Measurements from ENCODE around the gene MYPOP. TPM values are rescaled to one million over a fixed set of nuclear protein-coding genes. Genes with fewer than 3 reads are reported as not detected.

Gene MYPOP
- total RNA-seq, 1 experiment from 2014 or later: 9.0 TPM

DNA sequence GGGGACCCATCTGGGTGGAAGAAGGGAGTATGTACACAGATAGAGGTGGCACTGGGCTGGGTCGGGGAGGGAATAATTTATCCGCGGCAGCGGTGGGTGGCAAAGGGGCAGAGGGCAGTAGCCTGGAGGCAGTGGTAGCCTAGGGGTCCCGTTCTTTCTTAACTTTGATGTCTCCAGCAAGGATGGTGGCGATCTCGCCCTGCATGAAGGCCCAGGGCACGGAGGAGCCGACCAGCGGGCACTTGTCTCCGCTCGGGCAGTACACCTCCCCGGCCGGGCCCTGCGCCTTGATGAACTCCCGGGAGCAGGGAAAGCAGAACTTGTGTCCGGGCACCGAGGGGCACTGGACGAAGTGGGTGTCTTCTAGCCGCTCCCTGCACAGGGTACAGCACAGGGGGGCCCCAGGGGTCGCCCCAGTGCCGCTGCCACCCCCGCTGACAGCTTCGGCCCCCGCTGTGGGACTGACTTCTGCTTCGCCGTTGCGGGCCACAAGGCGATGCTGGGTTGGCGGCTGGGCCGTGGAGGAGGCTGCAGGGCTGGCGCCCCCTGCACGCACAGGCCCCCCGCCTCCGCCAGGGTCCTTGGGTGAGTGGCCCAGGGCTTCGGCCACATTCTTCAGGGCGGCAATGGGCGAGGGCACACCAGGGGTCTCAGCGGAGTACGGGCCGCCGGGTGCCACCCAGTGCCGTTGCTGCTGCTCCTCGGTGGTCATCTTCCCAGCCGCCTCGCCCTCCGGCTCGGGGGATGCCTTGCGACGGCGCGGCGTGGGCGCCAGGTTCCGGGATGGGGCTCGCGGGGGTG lies 18.3 kb downstream of the MYPOP start:
- Mint-ChIP-seq H3K27ac (no peak overlapping the region), H3K27me3 (ENCODE audit: low read depth) (peaks cover 4% of the 10 kb centered on the region; the same call in 1 of the 2 replicates), H3K36me3 (ENCODE audit: insufficient read depth in 1 of 3, low read depth in 3 of 3) (peaks cover 2 to 5% (median 4%) of the 10 kb centered on the region in 3 experiments; a peak in 3 of 7 replicates), H3K4me3 (peak overlapping the region; percentile 70 to 79), H3K9me3 (no peaks in the 10 kb centered on the region), H3K4me1 (peaks cover 26 to 39% of the 10 kb centered on the region in 2 experiments)
- no peaks in the 10 kb centered on the region for H4K20me1 ChIP-seq (ENCODE audit: control insufficient read depth, insufficient read depth, insufficient read length)
- no peak overlapping the region for H2BK15ac ChIP-seq (ENCODE audit: low read depth, low read length)
- H3K4ac ChIP-seq (ENCODE audit: low read depth, low read length): no peak overlapping the region
- no peak for DNase-seq
- H3T11ph ChIP-seq (ENCODE audit: low read length): no peak overlapping the region
- no peak overlapping the region for H3K14ac ChIP-seq (ENCODE audit: insufficient read depth, low read length)
- H2BK20ac ChIP-seq (ENCODE audit: low read depth, low read length, poor library complexity, severe bottlenecking): no peak overlapping the region
- no peak overlapping the region for H2BK12ac ChIP-seq (ENCODE audit: insufficient read length, low read depth, low read length)
- H3K27me3 ChIP-seq (ENCODE audit: insufficient read depth, low read length): no peaks in the 10 kb centered on the region
- no peak overlapping the region for H4K5ac ChIP-seq (ENCODE audit: insufficient read length, low read depth, low read length)
- no peaks in the 10 kb centered on the region for H3K79me1 ChIP-seq (ENCODE audit: insufficient read depth, low read depth, low read length, poor library complexity, severe bottlenecking)
- no peak overlapping the region for H3K56ac ChIP-seq (ENCODE audit: insufficient read length, low read depth, low read length)
- no peaks in the 10 kb centered on the region for H3K79me2 ChIP-seq (ENCODE audit: insufficient read depth, low read length)
- no peak overlapping the region for H4K8ac ChIP-seq (replicated peaks; ENCODE audit: insufficient read length, low read depth, low read length)
- no peak overlapping the region for H3K27ac ChIP-seq (ENCODE audit: insufficient read length, low read depth, low read length)
- H2AFZ ChIP-seq (ENCODE audit: low read length): no peak overlapping the region
- no peak overlapping the region for H3K9ac ChIP-seq (ENCODE audit: extremely low read depth, insufficient read length, low read length)
- H2BK5ac ChIP-seq (ENCODE audit: insufficient read length, low read length): no peak overlapping the region
- H2BK120ac ChIP-seq (ENCODE audit: low read depth, low read length, poor library complexity, severe bottlenecking): no peak overlapping the region
- TF ChIP-seq, protein P1, sequence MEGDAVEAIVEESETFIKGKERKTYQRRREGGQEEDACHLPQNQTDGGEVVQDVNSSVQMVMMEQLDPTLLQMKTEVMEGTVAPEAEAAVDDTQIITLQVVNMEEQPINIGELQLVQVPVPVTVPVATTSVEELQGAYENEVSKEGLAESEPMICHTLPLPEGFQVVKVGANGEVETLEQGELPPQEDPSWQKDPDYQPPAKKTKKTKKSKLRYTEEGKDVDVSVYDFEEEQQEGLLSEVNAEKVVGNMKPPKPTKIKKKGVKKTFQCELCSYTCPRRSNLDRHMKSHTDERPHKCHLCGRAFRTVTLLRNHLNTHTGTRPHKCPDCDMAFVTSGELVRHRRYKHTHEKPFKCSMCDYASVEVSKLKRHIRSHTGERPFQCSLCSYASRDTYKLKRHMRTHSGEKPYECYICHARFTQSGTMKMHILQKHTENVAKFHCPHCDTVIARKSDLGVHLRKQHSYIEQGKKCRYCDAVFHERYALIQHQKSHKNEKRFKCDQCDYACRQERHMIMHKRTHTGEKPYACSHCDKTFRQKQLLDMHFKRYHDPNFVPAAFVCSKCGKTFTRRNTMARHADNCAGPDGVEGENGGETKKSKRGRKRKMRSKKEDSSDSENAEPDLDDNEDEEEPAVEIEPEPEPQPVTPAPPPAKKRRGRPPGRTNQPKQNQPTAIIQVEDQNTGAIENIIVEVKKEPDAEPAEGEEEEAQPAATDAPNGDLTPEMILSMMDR (conservative IDR thresholded peaks at IDR 0.05): no peak
- H3K9me3 ChIP-seq (ENCODE audit: control insufficient read depth, low read depth, low read length): no peaks in the 10 kb centered on the region
- H4K91ac ChIP-seq (ENCODE audit: insufficient read length, low read depth, low read length): no peak overlapping the region
- H3K23me2 ChIP-seq (ENCODE audit: insufficient read length, low read depth, low read length, poor library complexity, severe bottlenecking): peaks cover 19% of the 10 kb centered on the region
- no peak overlapping the region for H2AK5ac ChIP-seq (ENCODE audit: insufficient read length, low read length)
- H3K4me2 ChIP-seq (ENCODE audit: insufficient read depth, insufficient read length, low read length): no peak overlapping the region
- WGBS (ENCODE audit: extremely low coverage, insufficient read length, low lambda C conversion rate): no CpG with 5 or more reads among the region's 57 CpGs
- peaks cover 2% of the 10 kb centered on the region; the same call in 1 of the 2 replicates for H3K4me1 ChIP-seq (ENCODE audit: insufficient read depth, low read length)
- no peak overlapping the region for H3K23ac ChIP-seq (ENCODE audit: insufficient read length, low read depth, low read length)
- H3K18ac ChIP-seq (ENCODE audit: insufficient read length, low read depth, low read length): no peak overlapping the region
